ENCODE results near the gene PRR33. TPM values are rescaled to one million over a fixed set of nuclear protein-coding genes. Genes with fewer than 3 reads are reported as not detected.
A peak's percentile ranks its signal among the peaks of the same experiment; 100 is the strongest.
"Not testable (repeated sequence)": the region's sequence is repeated elsewhere in the genome, so short reads cannot be mapped to it uniquely, and the experiment has no call there.

PRR33 gene
- total RNA-seq, 1 donor from 2014 or later = not detected

GRCh38 chr11:1877211-1878136 is 14.2 kb downstream of the PRR33 start:
- peak; percentile 89 for DNase-seq (ENCODE audit: low spot score)

- peak; percentile 96 for DNase-seq (ENCODE audit: low spot score)
These were observed 15.2 kb downstream of the PRR33 start for GRCh38 chr11:1876361-1877063.

GRCh38 chr11:1875851-1876301 is 15.8 kb downstream of the PRR33 start:
- not testable (repeated sequence) for DNase-seq (ENCODE audit: low spot score)

GRCh38 chr11:1875093-1875850 is 16.4 kb downstream of the PRR33 start:
- DNase-seq (ENCODE audit: low spot score) = peak; percentile 76

DNA sequence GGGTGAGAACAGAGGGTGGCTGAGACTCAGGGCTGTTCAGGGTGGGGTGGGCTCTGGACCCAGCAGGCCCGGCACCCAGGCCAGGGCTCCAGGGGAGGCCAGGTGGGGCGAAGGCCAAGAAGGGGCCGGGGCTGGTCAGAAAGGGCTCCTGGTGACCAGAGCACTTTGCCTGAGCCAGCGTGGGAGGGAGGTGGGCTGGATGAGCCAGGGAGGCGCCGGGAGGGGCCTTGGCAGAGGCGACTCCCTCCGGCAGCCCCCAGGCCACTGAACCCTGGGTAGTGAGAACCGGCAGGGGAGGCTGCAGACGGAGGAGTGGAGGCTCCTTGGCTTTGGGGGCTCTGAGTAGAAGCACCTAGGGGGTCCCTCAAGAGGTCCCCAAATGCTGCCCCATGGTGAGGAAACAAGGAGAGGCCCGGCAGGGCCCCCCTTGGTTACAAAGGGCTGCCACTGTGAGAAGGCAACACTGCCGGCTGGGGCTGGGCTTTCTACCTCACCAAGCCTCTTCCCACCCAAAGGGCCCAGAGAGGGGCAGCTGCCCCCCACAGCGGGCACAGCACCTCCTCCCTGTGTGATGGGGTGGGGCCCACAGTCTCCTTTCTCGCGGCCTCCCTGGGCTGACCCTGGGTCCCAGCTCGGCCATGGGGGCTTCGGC is 17.1 kb downstream of the PRR33 start:
- DNase-seq (ENCODE audit: low spot score) = not testable (repeated sequence)

DNA sequence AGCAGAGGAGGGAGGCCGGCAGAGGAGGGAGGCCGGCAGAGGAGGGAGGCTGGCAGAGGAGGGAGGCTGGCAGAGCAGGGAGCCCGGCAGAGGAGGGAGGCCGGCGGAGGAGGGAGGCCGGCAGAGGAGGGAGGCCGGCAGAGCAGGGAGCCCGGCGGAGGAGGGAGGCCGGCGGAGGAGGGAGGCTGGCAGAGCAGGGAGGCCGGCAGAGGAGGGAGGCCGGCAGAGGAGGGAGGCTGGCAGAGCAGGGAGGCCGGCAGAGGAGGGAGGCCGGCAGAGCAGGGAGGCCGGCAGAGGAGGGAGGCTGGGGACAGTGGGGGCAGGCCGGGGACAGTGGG is 17.9 kb downstream of the PRR33 start:
- not testable (repeated sequence) for DNase-seq (ENCODE audit: low spot score)

GRCh38 chr11:1873048-1873812 is 18.5 kb downstream of the PRR33 start:
- DNase-seq (ENCODE audit: low spot score) = peak; percentile 84

- no peak for DNase-seq (ENCODE audit: low spot score)
These were observed 19.3 kb downstream of the PRR33 start for GRCh38 chr11:1872267-1872985.

DNA sequence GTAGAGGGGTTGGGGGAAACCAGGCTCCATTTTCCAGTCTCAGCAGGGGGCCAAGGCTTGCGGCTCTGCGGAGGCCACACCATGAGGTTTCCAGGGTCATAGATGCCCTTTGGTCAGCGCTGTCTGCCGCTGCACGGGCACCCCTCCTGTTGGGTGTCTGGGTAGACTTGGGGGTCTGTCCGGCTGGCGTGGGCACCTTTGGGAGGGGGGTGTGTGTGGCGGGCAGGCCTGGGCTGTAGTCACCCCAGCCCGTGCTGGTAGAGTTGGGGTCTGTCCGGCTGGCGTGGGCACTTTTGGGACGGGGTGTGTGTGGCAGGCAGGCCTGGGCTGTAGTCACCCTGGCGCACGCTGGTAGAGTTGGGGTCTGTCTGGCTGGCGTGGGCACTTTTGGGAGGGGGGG is 20.2 kb downstream of the PRR33 start:
- no peak for DNase-seq (ENCODE audit: low spot score)

DNA sequence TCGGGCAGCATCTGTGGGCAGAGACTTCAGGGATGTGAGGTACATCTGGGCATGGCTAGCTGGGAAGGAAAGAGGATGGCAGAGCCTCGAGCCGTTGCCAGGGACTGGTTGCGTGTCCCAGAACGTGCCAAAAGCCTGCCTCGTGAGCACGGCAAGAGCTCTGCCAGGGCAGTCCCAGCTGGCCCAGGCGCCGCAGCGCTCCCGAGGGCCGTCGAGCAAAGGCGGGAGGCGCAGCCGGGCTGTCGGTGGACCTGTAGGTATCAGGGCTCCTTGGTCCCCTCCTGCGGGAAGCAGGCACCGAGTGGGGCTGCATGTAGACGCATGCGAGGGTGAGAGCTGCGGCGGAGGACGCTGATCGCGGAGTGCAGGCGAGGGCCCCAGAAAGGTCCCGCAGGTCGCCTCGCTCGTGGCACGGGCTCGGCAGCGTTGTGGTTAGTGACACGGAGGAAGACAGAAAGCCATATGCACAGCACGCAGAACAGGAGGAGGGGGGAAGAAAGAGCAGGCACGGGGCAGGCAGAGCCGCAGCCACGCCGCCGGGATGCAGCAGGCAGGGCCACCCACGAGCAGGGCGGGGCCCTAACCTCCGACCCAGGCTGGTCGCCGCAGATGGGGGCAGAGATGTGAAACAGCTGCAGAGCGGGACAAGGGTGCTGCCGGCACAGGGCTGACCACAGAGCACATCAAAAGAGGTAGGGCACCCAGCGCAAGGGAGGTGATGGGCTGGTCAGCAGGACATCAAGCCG is 20.8 kb downstream of the PRR33 start:
- no peak for DNase-seq (ENCODE audit: low spot score)

GRCh38 chr11:1870326-1870696 is 21.4 kb downstream of the PRR33 start:
- no peak for DNase-seq (ENCODE audit: low spot score)

GRCh38 chr11:1869427-1870325 is 22.0 kb downstream of the PRR33 start:
- no peak for DNase-seq (ENCODE audit: low spot score)

DNA sequence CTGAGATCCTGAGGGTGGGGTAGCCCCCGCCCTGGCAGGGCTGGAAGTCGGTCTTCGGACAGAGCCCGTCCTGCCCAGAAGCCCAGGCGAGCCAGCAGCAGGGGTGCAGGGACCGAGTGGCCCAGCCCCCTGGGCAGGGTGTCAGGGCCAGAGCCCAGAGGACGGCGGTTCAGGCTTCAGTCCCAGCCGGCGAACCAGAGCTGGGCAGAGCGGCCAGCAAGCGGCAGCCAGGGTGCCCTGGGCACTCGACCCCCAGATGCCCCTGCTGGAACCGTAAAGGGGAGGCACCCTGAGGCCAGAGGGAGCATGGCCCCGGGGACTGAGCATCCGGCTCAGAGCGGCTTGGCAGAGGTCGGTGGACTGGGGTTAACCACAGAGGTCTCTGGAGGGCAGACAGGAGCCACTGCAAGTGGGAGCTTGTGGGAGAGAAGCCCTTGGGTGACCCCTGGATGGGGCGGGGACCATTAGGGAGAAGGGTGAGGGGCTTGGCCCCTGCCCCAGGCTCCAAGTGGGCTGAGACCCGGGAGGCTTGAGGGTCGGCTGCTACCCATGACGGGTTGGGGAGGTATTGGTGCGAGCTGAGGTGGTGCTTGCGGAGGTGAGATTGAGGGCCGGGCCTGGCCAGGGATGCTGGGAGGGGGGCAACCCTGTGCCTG is 22.9 kb downstream of the PRR33 start:
- DNase-seq (ENCODE audit: low spot score) = no peak

GRCh38 chr11:1868056-1868635 is 23.5 kb downstream of the PRR33 start:
- no peak for DNase-seq (ENCODE audit: low spot score)

DNA sequence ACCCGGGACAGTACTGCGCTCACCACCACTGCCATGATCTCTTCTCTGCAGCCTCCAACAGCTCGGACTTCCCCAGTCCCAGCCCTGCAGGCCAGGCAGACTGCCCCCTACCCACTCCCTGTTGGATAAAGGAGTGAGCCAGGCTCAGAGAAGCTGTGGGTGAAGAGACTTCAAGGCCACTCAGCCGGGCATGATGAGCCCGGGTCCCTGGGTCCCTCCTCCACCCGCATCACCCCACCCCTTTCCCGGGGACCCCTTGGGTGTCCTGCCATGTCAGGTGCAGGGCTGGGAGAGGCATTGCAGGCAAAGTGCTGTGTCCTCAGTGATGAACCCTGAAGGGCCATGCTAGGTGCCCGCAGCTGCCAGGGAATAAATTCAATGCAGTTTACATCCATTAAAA is 24.3 kb downstream of the PRR33 start:
- no peak for DNase-seq (ENCODE audit: low spot score)

- no peak for DNase-seq (ENCODE audit: low spot score)
These were observed 24.9 kb downstream of the PRR33 start for GRCh38 chr11:1866776-1867175.

DNA sequence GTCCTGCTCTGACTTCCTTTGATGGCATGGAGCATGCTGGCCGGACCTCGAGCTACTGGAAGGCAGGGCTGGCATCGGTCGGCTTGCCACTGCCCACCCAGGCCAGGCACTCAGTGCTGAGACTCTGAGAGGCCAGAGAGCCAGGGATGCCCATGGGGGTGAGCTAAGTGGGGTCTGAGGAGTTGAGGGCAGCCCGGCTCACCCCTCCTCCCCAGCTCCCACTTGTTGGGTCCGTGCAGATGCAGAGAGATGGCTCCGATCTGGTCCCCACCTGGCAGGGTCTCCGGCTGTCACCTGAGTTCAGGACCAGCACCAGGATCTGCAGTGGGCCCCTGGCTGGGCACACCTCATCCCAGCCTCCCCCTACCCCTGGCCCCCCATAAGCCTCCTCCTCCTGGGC is 25.5 kb downstream of the PRR33 start:
- DNase-seq (ENCODE audit: low spot score) = no peak

All from umbilical cord (tissue), 2 donors.